Retinal pigment epithelial cell (primary cell): ENCODE results near the gene RNPC3.

ENCODE experiments used
- DNase-seq: peaks from one replicate; pipeline ENCODE4 v3.0.0-alpha.2; 2010; ENCODE audit warnings: low read depth
- H3K4me3 ChIP-seq: 2 replicates; pipeline ENCODE4 v1.5.1; 2011; ENCODE audit warnings: mild to moderate bottlenecking, low read length, control low read depth, moderate library complexity
- TF ChIP-seq, protein P1 (sequence below): conservative IDR thresholded peaks from 2 replicates; pipeline ENCODE4 v1.5.1; 2011; ENCODE audit warnings: low read depth, low read length, control low read depth, inconsistent platforms

The RNPC3 gene

DNA sequence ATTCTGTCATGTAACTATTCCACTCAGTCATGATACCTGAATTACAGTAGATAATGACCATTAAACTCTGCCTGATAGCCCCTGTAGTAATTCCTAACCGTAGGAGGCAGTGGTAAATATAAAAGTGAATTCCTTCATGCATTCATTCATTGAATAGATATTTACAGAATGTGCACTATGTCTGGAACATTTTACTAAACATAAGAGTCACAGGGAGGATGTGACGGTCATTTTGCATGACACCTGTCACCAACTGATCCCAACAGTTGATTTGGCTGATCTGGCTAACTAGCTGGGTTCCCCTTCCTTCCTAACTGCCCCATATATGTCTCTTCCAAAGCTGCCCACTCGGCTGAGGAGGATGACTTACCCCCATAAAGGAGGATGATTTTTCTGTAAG is 2.2 kb upstream of the RNPC3 start:
- TF ChIP-seq, protein P1, sequence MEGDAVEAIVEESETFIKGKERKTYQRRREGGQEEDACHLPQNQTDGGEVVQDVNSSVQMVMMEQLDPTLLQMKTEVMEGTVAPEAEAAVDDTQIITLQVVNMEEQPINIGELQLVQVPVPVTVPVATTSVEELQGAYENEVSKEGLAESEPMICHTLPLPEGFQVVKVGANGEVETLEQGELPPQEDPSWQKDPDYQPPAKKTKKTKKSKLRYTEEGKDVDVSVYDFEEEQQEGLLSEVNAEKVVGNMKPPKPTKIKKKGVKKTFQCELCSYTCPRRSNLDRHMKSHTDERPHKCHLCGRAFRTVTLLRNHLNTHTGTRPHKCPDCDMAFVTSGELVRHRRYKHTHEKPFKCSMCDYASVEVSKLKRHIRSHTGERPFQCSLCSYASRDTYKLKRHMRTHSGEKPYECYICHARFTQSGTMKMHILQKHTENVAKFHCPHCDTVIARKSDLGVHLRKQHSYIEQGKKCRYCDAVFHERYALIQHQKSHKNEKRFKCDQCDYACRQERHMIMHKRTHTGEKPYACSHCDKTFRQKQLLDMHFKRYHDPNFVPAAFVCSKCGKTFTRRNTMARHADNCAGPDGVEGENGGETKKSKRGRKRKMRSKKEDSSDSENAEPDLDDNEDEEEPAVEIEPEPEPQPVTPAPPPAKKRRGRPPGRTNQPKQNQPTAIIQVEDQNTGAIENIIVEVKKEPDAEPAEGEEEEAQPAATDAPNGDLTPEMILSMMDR = no peak
- no peak for DNase-seq
- no peak overlapping the region for H3K4me3 ChIP-seq

DNA sequence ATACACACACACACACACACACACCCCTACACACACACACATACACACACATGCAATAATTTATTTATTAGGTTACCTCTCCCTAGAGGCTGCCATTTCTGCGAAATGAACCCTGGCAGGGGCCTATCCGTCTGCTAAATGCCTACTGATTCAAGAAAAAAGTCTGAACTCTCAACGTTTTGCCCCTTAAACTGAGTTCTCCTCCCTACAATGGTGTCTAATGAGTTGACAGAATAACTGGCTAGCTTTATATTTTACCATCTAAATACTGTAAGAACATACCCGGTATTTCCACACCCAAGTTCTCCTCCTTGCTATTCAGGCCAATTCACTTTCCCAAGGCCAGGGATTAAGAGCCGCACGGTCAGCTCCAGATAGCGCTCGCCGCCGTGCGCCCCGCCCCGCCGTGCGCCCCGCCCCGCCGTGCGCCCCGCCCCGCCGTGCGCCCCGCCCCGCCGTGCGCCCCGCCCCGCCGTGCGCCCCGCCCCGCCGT is 339 bp upstream of the RNPC3 start:
- DNase-seq = peak; percentile 55
- H3K4me3 ChIP-seq = peak overlapping the region; percentile 31

DNA sequence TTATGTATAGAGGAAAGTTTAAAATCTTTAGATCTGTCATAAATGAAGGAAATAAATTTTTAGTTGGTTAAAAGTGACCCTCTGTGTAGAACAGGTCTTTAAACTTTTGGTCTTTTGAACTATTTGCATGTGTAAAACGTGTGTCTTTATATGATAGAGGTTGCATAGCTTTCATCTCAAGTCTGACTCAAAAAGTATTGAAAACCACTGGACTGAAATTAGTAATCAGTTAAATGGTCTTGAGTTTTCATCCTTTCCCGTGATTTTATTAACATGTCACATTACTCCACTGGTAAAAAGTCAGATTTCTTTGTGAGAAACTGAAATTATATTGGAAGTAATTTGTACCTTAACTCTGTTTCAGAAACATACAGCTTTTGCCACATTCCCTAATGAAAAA is 1.8 kb downstream of the RNPC3 start:
- H3K4me3 ChIP-seq = peak overlapping the region; percentile 80
- no peak for DNase-seq
- TF ChIP-seq, protein P1 = no peak

More for the DNA sequence above, 339 bp upstream of the RNPC3 start:
- TF ChIP-seq, protein P1 = no peak

DNA sequence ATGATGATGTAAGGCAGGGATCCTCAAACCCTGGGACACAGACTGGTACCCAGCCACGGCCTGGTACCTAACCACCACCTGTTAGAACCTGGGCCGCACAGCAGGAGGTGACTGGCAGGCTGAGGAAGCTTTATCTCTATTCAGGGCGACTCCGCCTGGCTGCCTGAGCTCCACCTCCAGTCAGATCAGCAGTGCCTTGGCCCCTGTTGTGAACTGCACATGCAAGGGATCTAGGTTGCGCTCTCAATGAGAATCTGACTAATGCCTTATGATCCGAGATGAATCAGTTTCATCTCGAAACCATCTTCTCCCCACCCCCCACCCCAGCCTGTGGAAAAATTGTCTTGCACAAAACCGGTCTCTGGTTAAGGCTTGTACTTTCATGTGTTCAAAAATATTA is 4.2 kb downstream of the RNPC3 start:
- no peak for DNase-seq
- TF ChIP-seq, protein P1 = no peak
- no peak overlapping the region for H3K4me3 ChIP-seq

DNA sequence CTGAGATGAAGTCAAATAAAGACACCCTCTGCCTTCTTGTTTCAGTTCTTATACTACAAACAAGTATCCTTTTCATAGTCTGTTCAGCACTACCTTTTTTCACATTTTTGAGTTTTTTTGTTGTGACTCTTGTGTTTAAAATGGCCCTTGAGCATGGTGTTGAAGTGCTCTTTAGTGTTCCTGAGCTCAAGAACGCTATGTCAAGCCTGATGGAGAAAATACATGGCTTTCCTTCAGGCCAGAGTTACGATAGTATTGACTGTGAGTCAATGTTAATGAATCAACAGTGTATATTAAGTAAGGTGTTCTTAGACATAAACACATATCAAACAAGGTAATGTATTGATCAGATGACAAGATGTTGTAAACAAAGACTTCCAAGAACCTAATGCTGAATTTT is 12.7 kb downstream of the RNPC3 start:
- TF ChIP-seq, protein P1 = no peak
- no peak for DNase-seq
- no peak overlapping the region for H3K4me3 ChIP-seq

DNA sequence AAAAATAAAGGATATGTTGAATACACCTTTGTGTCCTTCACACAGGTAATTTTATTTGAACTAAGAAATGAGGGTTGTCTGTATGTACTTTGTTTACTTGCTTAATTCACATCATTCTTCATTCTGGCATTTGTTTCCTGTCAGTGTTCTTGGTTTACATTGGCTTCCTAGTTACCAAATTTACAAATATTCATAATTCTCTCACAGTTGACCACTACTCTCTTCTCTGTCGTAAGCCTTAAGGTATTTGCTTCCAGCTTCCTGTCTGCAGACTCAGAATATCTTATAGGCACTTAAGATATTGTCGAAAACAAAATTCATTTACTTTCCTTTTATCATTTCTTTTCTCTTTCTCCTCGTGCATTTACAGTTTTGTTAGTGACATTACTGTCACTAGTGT is 15.9 kb downstream of the RNPC3 start:
- H3K4me3 ChIP-seq = no peak overlapping the region

DNA sequence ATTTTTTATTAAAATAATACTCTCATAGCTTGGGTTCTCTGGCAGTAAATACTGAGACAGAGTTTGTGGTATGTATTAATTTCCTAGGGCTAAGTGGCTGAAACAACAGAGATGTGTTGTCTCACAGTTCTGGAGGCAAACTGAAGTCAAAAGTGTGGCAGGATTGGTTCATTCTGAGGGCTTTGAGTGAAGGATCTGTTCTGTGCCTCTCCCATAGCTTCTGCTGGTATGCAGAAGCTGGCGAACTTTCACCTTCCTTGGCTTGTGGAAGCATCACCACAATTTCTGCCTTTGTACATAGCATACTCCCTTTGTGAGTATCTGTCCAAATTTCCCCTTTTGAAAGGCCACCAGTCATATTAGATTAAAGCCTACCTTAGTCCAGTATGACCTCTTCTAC is 21.0 kb downstream of the RNPC3 start:
- DNase-seq = no peak
- no peak overlapping the region for H3K4me3 ChIP-seq
- TF ChIP-seq, protein P1 = no peak

More for the DNA sequence above, 15.9 kb downstream of the RNPC3 start:
- no peak for DNase-seq
- TF ChIP-seq, protein P1 = no peak
